ENCODE results near the gene TBC1D14.
A peak's percentile ranks its signal among the peaks of the same experiment; 100 is the strongest.
"Not testable (repeated sequence)": the region's sequence is repeated elsewhere in the genome, so short reads cannot be mapped to it uniquely, and the experiment has no call there.

The TBC1D14 gene

DNA sequence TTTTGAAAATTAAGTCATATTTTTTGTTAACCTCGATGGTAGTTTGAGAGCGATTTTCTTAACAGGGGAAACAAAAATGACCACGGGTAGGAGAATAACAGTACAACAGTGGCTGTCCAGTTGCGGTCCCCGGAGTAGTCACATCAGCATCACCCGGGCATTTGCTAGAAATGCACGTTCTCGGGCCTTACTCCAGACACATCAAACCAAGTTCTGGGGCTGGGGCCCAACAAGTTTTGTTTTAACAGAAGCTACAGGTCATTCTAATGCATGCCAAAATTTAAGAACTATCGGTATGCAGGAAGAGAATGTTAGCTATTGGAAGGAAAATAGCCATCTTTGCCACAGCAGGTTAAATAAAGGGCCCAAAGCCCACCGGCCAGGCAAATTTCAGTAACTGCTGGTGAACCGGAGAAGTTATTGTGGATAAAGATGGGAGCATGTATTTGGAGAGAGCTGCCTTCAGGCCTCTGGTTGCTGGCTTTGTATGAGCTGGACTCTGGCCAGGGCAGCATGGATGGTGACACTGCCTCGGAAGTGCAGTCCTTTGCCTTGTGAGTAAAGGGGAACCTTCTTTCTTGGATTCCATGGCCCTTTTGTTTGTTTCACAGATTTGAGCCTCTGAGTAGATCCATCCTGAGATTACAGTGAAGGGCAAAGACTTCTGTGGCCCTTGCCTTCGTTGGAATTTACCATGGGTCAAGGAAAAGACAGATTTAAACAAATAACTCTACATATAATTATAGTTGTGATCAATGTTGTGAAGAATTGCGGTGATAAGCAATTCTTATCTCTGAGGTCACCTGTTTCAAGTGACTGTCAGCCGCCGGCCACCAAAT, 62.1 kb downstream of the TBC1D14 start:
- TF ChIP-seq CTCF (IDR thresholded peaks at IDR 0.05; ENCODE audit: borderline replicate concordance, control extremely low read depth, extremely low read depth, insufficient read depth, missing control alignments), result no peak
- in situ Hi-C loops (cut with MboI; ENCODE audit: low sequenced_read_pairs, unreplicated experiment), result no loop called here
- DNase-seq (ENCODE audit: low spot score), result no peak

- DNase-seq (ENCODE audit: low spot score), result no peak
- no peak for TF ChIP-seq CTCF (IDR thresholded peaks at IDR 0.05; ENCODE audit: borderline replicate concordance, control extremely low read depth, extremely low read depth, insufficient read depth, missing control alignments)
- in situ Hi-C loops (cut with MboI; ENCODE audit: low sequenced_read_pairs, unreplicated experiment), result no loop called here
Measured at GRCh38 chr4:6972375-6972650, 62.7 kb downstream of the TBC1D14 start.

GRCh38 chr4:6972911-6973310, 63.3 kb downstream of the TBC1D14 start:
- in situ Hi-C loops (cut with MboI; ENCODE audit: low sequenced_read_pairs, unreplicated experiment), result no loop called here
- DNase-seq (ENCODE audit: low spot score), result no peak
- TF ChIP-seq CTCF (IDR thresholded peaks at IDR 0.05; ENCODE audit: borderline replicate concordance, control extremely low read depth, extremely low read depth, insufficient read depth, missing control alignments), result no peak

DNA sequence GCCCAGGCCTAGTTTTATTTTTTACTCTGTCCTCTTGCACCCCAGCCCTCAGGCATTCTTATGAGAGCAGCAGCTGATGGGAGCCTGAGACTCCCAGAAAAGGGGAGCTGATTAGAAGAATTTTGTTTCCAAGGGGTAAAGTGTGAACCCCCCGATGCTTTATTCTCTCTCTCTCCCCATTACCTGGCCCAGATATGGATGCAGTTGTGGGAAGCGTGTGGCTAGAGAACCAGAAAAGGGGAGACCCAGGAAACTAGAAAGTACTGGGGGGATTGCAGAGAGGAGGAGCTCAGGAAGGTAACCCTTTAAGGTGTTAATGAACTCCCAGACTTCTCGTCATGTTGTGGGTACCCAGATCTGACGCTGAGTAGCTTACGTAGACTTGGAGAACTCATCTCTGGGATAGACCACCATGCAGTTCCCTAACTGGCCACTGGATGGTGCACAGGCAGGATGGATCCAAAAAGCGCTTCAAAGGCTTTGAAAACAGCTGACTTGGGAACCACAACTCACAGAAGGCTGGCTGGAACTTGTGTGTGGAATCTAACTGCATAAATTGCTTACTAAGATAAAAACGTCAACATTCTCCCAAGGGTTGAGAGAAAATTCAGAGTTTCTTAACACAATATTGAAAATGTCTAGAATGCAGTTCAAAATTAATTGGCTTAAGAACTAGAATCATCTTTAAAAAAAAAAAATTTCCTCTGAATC, 64.7 kb downstream of the TBC1D14 start:
- peak; percentile 73 for TF ChIP-seq CTCF (IDR thresholded peaks at IDR 0.05; ENCODE audit: borderline replicate concordance, control extremely low read depth, extremely low read depth, insufficient read depth, missing control alignments)
- in situ Hi-C loops (cut with MboI; ENCODE audit: low sequenced_read_pairs, unreplicated experiment), result no loop called here
- peak; percentile 78 for DNase-seq (ENCODE audit: low spot score)

DNA sequence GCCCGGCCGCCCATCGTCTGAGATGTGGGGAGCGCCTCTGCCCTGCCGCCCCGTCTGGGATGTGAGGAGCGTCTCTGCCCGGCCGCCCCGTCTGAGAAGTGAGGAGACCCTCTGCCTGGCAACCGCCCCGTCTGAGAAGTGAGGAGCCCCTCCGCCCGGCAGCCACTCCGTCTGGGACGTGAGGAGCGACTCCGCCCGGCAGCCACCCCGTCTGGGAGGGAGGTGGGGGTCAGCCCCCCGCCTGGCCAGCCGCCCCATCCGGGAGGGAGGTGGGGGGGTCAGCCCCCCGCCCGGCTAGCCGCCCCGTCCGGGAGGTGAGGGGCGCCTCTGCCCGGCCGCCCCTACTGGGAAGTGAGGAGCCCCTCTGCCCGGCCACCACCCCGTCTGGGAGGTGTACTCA, 68.2 kb downstream of the TBC1D14 start:
- DNase-seq (ENCODE audit: low spot score); in situ Hi-C loops (cut with MboI; ENCODE audit: low sequenced_read_pairs, unreplicated experiment): not testable (repeated sequence)

DNA sequence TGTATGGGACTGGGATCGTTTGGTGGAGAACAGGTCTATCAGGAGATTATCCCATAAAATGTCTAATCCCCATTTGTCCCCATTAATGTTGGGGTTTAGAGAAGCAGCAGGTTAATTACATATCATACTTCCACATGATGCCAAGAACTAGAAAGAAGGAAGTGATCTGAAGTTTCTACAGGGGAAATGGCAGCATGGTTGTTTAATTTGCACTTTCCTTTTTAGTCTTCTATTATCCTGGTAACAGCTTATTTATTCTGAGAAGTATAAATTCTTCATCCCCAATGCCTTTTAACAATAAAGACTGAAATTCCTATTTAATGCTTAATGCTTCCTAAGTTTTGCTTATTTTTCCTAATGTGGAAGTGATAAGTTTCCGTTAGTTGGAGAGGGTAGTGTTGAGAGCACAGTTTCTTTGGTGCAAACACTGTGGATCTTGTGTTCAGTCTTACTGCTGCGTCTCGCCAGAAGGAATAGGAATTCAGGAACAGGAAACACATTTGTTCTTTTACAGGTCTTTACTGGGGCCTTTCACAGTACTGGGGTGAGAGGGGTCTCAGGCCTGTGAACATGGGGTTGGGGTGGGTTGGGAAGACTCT, 74.0 kb downstream of the TBC1D14 start:
- in situ Hi-C loops (cut with MboI; ENCODE audit: low sequenced_read_pairs, unreplicated experiment), result loop anchor here (10.0 kb wide), 1 partner anchor 79 kb away; the partner anchor contains the start of gene TBC1D14
- no peak for DNase-seq (ENCODE audit: low spot score)
- no peak for TF ChIP-seq CTCF (IDR thresholded peaks at IDR 0.05; ENCODE audit: borderline replicate concordance, control extremely low read depth, extremely low read depth, insufficient read depth, missing control alignments)
